Neutrophil (primary cell): ENCODE results near the gene FGFR3.

ENCODE experiments used
- H3K27ac ChIP-seq: fragments of 200-600 bp; sonication (generic); 2 replicates; pipeline ENCODE4 v1.5.1; 2016; ENCODE audit warnings: mild to moderate bottlenecking, moderate library complexity
- H3K27me3 ChIP-seq: fragments of 200-600 bp; sonication (generic); 2 replicates; pipeline ENCODE4 v1.6.0; 2016; ENCODE audit warnings: mild to moderate bottlenecking
- H3K36me3 ChIP-seq: fragments of 200-600 bp; sonication (generic); 2 replicates; pipeline ENCODE4 v1.5.1; 2017
- H3K4me1 ChIP-seq, 2 experiments: fragments of 200-600 bp in 1 of 2; sonication (generic) in 1 of 2; 1 replicate in 1 of 2; 2 replicates in 1 of 2; pipeline versions ENCODE4 v1.5.1 to v1.6.1; 2013 to 2016; ENCODE audit warnings: low read depth in 1 of 2, low read length in 1 of 2, mild to moderate bottlenecking in 1 of 2, moderate library complexity in 1 of 2; ENCODE audit not compliant: control insufficient read depth in 1 of 2, insufficient read depth in 1 of 2
- H3K4me3 ChIP-seq, 2 experiments: fragments of 200-600 bp in 1 of 2; sonication (generic) in 1 of 2; 1 replicate in 1 of 2; 2 replicates in 1 of 2; pipeline ENCODE4 v1.5.1; 2013 to 2016; ENCODE audit warnings: low read depth in 1 of 2, low read length in 1 of 2, mild to moderate bottlenecking in 1 of 2, moderate library complexity in 1 of 2
- H3K9me3 ChIP-seq: fragments of 200-600 bp; sonication (generic); 2 replicates; pipeline ENCODE4 v1.5.1; 2016
- TF ChIP-seq, protein P1 (sequence below): fragments of 200-600 bp; sonication (generic); IDR thresholded peaks from 2 replicates; pipeline ENCODE4 v1.5.1; 2016; ENCODE audit warnings: antibody characterized with exemption

FGFR3 gene

DNA sequence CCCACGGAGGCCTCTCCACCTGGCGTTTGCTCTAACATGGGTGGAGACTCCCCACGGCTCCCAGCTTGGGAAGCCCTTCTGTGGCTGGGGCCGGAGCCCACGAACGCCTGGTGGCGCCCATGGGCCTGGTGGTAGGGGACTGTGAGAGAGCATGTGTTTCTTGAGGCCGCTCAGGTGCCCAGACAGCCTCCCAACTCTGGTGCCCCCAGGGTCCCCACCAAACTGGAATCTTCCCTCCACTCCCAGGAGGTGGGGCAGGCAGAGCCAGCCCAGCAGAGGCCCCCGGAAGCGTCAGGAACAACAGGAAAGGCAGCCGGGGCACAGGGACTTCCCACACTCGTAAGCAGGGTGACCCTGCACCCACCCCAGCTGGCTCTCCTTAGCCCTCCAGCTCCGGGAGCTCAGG lies 33.3 kb upstream of the FGFR3 start:
- TF ChIP-seq, protein P1, sequence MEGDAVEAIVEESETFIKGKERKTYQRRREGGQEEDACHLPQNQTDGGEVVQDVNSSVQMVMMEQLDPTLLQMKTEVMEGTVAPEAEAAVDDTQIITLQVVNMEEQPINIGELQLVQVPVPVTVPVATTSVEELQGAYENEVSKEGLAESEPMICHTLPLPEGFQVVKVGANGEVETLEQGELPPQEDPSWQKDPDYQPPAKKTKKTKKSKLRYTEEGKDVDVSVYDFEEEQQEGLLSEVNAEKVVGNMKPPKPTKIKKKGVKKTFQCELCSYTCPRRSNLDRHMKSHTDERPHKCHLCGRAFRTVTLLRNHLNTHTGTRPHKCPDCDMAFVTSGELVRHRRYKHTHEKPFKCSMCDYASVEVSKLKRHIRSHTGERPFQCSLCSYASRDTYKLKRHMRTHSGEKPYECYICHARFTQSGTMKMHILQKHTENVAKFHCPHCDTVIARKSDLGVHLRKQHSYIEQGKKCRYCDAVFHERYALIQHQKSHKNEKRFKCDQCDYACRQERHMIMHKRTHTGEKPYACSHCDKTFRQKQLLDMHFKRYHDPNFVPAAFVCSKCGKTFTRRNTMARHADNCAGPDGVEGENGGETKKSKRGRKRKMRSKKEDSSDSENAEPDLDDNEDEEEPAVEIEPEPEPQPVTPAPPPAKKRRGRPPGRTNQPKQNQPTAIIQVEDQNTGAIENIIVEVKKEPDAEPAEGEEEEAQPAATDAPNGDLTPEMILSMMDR: no peak
- Histone ChIP-seq H3K4me3 (no peak overlapping the region), H3K9me3 (no peaks in the 10 kb centered on the region), H3K27ac (no peak overlapping the region), H3K27me3 (peaks cover 32% of the 10 kb centered on the region), H3K4me1 (no peaks in the 10 kb centered on the region), H3K36me3 (no peaks in the 10 kb centered on the region)

DNA sequence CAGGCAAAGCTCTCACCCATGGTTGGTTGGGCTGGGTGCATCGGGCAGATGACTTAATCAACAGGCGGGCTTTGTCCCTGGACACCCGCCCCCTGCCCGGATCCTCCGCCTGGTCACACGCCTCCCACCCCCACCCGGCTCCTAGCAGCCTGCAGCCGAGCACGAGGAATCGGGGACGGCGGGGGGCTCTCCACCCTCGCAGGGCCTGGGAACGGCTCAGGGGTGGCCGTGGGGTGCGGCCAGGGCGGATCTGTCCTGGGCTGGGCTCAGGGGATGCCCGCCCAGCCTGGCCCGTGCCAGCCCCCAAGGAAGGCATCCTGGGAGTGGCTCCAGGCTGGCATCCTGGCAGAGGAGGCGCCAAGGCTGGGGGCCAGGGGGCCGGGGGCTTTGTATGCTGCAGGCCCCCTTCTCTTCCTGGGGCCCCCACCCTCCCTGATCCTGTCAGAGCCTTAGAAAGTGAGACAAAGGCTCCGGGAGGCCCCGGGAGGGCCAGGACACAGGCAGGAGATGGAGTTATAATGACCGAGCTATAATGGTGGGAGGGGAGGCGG lies 32.5 kb upstream of the FGFR3 start:
- TF ChIP-seq, protein P1: no peak
- H3K36me3 ChIP-seq: no peaks in the 10 kb centered on the region
- no peaks in the 10 kb centered on the region for H3K9me3 ChIP-seq
- H3K27ac ChIP-seq: no peak overlapping the region
- no peaks in the 10 kb centered on the region for H3K4me1 ChIP-seq
- no peak overlapping the region for H3K4me3 ChIP-seq
- peaks cover 40% of the 10 kb centered on the region for H3K27me3 ChIP-seq

DNA sequence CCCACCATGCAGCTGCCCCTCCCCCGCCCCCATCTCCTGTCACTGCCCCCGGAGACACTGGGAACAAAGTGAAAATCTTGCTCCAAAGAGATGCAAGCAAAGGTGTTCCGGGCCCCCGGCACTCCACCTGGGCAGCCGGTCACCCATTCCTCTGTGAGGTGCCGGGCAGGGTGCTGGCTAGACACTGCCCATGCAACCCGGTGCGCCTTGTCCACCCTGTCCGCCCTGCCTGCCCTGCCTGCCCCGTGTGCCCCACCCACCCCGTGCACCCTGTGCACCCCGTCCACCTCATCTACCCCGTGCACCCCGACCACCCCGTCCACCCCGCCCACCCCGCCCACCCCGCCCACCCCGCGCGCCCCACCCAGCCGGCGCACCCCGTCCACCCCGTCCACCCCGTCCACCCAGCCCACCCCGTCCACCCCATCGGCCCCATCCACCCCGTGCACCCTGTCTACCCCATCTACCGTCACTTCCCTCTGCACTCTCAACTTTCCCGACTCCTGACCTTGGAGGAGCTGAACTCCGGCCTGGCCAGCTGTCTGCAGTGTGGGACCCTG lies 31.9 kb upstream of the FGFR3 start:
- no peaks in the 10 kb centered on the region for H3K36me3 ChIP-seq
- TF ChIP-seq, protein P1: no peak
- H3K4me3 ChIP-seq: no peak overlapping the region
- no peaks in the 10 kb centered on the region for H3K9me3 ChIP-seq
- H3K27ac ChIP-seq: no peak overlapping the region
- H3K4me1 ChIP-seq: no peaks in the 10 kb centered on the region
- peaks cover 46% of the 10 kb centered on the region for H3K27me3 ChIP-seq

DNA sequence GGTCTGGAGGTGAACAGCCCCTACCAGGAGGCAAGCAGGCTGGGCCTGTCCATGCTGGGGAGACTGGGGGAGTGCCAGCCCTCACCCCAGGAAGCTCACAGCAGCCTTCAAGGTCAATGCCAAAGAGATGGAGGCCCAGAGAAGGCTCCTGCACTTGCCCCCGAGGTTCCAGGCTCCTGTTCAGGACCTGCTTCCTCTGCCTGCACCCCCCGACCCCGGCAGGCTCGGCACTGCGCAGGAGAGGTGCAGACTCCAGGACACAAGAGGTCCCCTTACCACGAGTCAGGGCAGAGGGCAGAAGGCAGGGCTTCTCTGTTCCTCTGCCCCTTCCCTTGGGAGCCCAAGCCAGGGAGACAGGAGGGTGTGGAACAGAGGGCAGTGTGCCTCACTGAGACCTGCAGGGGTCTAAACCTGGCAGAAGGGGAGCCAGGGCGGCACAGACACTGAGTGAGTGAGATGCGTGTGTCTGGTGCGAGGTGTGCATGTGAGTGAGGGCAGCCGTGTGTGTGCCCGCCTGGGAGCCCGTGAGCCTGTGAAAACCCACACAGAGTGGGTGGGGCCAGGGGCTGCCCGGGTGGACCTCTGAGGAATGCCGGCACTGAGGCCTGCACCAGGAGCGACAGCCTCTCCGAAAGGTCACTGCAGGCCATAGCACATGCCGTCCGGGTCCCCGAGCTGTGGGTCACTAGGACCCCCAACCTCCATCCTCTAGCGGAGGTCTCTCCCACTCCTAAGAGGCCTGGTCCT lies 30.7 kb upstream of the FGFR3 start:
- TF ChIP-seq, protein P1: no peak
- H3K4me3 ChIP-seq: no peak overlapping the region
- H3K27me3 ChIP-seq: peaks cover 59% of the 10 kb centered on the region
- no peaks in the 10 kb centered on the region for H3K4me1 ChIP-seq
- H3K27ac ChIP-seq: no peak overlapping the region
- no peaks in the 10 kb centered on the region for H3K9me3 ChIP-seq
- H3K36me3 ChIP-seq: no peaks in the 10 kb centered on the region

DNA sequence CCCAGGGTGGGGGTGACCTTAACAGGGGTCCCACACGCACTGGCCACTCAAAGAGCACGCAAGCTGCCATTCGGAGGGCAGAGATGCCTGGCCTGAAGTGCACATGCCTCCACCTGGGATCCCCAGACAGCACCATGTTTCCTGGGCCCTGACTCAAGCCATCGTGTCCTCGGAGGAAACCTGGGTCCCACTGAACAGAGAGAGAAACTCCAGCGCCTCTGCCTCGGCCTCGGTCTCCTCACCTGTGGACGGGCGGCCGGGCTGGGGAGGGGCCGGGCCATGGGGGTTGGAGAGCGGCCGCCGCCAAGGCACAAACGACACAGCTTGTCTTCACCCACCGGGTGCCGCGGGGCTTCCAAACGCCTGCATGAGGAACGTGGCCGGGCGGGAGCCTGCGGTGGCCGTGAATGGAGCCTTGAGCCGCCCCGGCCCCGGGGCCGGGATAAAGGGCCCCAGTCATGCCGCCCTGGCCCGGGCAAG lies 30.0 kb upstream of the FGFR3 start:
- H3K9me3 ChIP-seq: no peaks in the 10 kb centered on the region
- H3K4me1 ChIP-seq: no peaks in the 10 kb centered on the region
- H3K36me3 ChIP-seq: no peaks in the 10 kb centered on the region
- no peak overlapping the region for H3K27ac ChIP-seq
- H3K4me3 ChIP-seq: no peak overlapping the region
- TF ChIP-seq, protein P1: no peak
- peaks cover 65% of the 10 kb centered on the region for H3K27me3 ChIP-seq
